ENCODE results near the gene PLCXD3. TPM values are rescaled to one million over a fixed set of nuclear protein-coding genes. Genes with fewer than 3 reads are reported as not detected.

PLCXD3 gene
- not detected in 2 replicates for total RNA-seq (2011; cell fraction: chromatin; rRNA removed; ENCODE audit: low replicate concordance)
- not detected in 2 replicates for total RNA-seq (2011; cell fraction: nucleolus; rRNA removed)
- total RNA-seq (2011; cell fraction: nucleoplasm; rRNA removed), result not detected in 2 replicates
- total RNA-seq (2014; rRNA removed), result not detected in 2 replicates
- total RNA-seq (2014; rRNA removed; fragmentation: Illumina TruSeq; extraction: Trizol), result not detected in 2 replicates
- not detected in 2 replicates for total RNA-seq (2015; rRNA removed; fragmentation: Illumina TruSeq; extraction: Trizol)
- 0.02 TPM in 1 of 2 replicates, not detected in the other for total RNA-seq (2021)
- polyA plus RNA-seq (2011; rRNA removed), result not detected in 2 replicates
- polyA plus RNA-seq (2011; cell fraction: cytosol; rRNA removed), result not detected in 2 replicates
- not detected in 2 replicates for polyA plus RNA-seq (2011; cell fraction: nucleus; rRNA removed)
- 0.01 TPM in 1 of 2 replicates, not detected in the other for polyA plus RNA-seq (2012)
- polyA plus RNA-seq (2014; fragmentation: Illumina TruSeq; extraction: Trizol), result not detected in 2 replicates
- not detected for polyA plus RNA-seq (2014; fragmentation: Nextera tagmentation; extraction: Ambion mirVana)
- not detected in 2 replicates for polyA plus RNA-seq (2014; rRNA removed)
- not detected in 2 replicates for polyA minus RNA-seq (2011; rRNA and poly(A)+ RNA removed)
- polyA minus RNA-seq (2011; cell fraction: cytosol; rRNA and poly(A)+ RNA removed), result not detected in 2 replicates
- not detected in 2 replicates for polyA minus RNA-seq (2011; cell fraction: nucleus; rRNA and poly(A)+ RNA removed)
- Bru-seq, nascent RNA, result percentile 5 among the genes with signal in this experiment
- percentile 10 among the genes with signal in this experiment for BruChase-seq, experiment 1, labeled RNA remaining after a 2-hour chase
- BruChase-seq, experiment 2, labeled RNA remaining after a 6-hour chase, result percentile 11 among the genes with signal in this experiment
- long read RNA-seq, experiment 1, result 0 reads
- long read RNA-seq, experiment 2, result 0 reads
- long read RNA-seq, experiment 3, result 0 reads

- no peak for DNase-seq (ENCODE audit: extremely low read depth in 1 of 4, low spot score in 3 of 4)
- 0% methylated on average over 36 of the region's 41 CpGs for WGBS (ENCODE audit: insufficient coverage, low coverage, missing lambda C conversion rate)
- H3K27me3 ChIP-seq (ENCODE audit: control insufficient read depth in 2 of 2, insufficient read depth in 2 of 2, low read length in 2 of 2), result no peaks in the 10 kb centered on the region
- no peak within 1 kb of the TSS for H3K27ac ChIP-seq (ENCODE audit: extremely low read depth, low read depth, low read length)
- no peak within 1 kb of the TSS for H3K9ac ChIP-seq (ENCODE audit: insufficient read depth in 1 of 2, low read depth in 2 of 2, low read length in 2 of 2)
- no peaks in the 10 kb centered on the region for H4K20me1 ChIP-seq (replicated peaks; ENCODE audit: control insufficient read depth, insufficient read depth, low read length)
- TF ChIP-seq EP300 (IDR thresholded peaks at IDR 0.05; ENCODE audit: low read length), result no peak
- TF ChIP-seq ZNF3 (CRISPR knock-in tag; IDR thresholded peaks at IDR 0.05), result no peak
- TF ChIP-seq MCM2 (IDR thresholded peaks at IDR 0.05; ENCODE audit: low read depth), result no peak
- H2AFZ ChIP-seq (ENCODE audit: low read depth, low read length), result no peak within 1 kb of the TSS
- no peak within 1 kb of the TSS for H3K4me3 ChIP-seq
- no peaks in the 10 kb centered on the region for H3K36me3 ChIP-seq (ENCODE audit: control insufficient read depth, insufficient read depth, low read length)
- peaks cover 0 to 4% of the 10 kb centered on the region in 2 experiments; a peak in 1 of 5 replicates for H3K4me1 ChIP-seq (replicated peaks in 1 of 2; ENCODE audit: control insufficient read depth in 2 of 2, insufficient read depth in 2 of 2, low read length in 2 of 2)
- intact Hi-C loops (cut with micrococcal nuclease), result no loop called here
- no TSS peak for BruUV-seq (replicated peaks)
- no peaks in the 10 kb centered on the region for H3K79me2 ChIP-seq (ENCODE audit: control insufficient read depth, insufficient read depth, low read length)
- in situ Hi-C loops (cut with MboI), result no loop called here
- no peak for FAIRE-seq
- ChIA-PET CTCF (ENCODE audit: low intra/inter-chr PET ratio) (no interaction called here), POLR2A (no interaction called here)
- no peaks in the 10 kb centered on the region for H3K9me1 ChIP-seq (ENCODE audit: control insufficient read depth, insufficient read depth, low read length)
- ATAC-seq, result no peak
- no peaks in the 10 kb centered on the region for H3K9me3 ChIP-seq (replicated peaks; ENCODE audit: control insufficient read depth, insufficient read depth, low read depth, low read length)
- no peak within 1 kb of the TSS for H3K4me2 ChIP-seq (ENCODE audit: insufficient read depth, low read length)
These were observed at the start of gene PLCXD3 for GRCh38 chr5:41510176-41510831. TSS of gene PLCXD3 (minus strand) at chr5:41510601. CDS start at chr5:41510526, 75 bp downstream.

All from K562 (cell line).